Urothelium cell line (cell line): ENCODE measurements around the gene CRIP2.

Experiments used
- DNase-seq: peaks from one replicate; pipeline ENCODE4 v3.0.0; 2011; ENCODE audit warnings: low spot score, mixed read lengths
- FAIRE-seq: peaks from 2 replicates; lab custom pipeline; 2011; peaks lifted over from hg19 to GRCh38; lab: Jason Lieb, UNC

CRIP2 gene

DNA sequence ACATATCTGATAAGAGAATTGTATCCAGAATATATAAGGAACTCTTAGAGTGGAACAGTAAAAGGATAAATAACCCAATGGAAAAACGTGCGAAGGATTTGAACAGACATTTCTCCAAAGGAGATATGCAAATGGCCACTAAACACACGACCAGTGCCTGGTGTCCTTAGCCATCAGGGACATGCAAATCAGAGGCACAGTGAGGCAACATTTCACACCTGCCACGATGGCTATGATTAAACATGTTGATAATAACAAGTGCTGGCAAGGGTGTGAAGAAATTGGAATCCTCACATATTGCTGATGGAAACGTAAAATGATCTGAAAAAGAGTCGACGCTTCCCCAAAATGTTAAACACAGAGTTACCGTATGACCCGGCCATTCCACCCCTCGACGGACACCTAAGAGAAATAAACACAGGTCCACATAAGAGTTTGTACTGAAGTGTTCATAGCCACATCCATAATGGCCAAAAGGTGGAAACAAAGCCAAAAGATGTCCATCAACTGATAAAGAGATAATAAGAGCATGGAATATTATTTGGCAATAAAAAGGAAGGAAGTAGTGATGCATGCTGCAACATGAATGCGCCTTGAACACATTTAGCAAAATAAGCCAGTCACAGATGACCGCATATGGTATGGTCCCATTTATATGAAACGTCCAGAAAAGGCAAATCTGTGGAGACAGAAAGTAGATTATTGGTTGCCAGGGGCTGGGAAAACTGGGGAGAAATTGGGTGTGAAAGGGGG, 45.5 kb downstream of the CRIP2 start:
- no peak for DNase-seq
- no peak for FAIRE-seq

DNA sequence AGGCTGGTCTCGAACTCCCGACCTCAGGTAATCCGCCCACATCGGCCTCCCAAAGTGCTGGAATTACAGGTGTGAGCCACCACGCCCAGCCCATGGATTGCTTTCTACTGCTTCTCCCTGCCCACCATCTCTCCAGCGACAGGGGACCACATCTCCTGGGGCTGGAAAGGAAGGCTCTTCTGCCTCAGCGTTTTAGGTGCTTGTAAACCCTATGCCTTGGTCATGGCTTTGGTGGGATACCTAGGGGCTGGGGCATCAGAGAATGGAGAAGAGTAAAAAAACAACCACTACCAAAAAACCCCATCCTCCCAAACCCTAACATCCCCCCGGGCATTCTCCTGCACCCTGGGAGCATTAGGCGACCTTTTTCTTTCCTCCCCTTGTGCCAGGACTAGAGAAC, 50.7 kb downstream of the CRIP2 start:
- no peak for FAIRE-seq
- no peak for DNase-seq

DNA sequence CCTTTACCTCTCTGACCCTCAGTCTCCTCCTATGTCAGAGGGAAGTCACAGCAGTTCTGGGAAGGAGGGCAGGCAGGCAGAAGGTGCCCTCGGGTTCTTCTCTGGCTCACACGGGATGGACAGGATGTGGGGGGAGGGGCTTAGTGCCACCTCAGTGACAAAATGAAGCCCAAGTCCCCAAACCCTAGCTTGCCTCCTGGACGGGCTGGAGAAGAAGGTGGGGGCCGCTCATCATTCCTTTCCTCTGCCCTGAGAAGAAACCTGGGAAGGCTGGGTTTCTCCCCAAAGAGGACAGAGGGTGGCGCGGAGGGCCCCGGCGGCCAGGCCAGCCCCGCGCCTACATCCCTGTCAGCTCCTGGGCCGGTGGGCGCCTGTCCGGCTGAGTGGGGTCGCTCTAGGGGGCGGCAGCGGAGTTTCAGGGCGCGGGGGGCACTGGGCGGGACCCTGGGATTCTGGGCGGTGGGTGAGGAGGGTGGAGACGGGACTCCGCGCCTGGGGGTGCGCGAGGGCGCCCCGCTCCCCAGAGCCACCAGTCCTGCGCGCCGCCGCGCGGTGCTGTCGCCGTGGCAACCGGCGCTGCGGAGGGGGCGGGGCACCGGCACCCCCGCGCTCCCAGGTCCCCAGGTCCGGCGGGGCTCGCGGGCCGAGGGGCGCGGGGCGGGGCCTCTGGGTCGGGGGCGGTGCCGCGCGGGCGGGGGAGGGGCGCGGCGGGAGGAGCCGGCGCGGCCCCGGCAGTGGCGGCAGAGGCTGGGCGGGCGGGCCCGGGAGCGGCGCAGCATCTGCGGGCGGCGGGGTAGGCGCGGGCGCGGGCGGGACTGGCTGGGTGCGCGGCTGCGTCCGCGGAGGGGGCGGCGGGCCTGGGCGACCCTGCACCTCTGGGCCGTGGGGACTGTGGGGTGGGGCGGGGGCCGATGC, 51.5 kb downstream of the CRIP2 start, which contains the start of gene TMEM121:
TSS of gene TMEM121 (plus strand) at position 723 of the 915 bp plus-strand sequence. CDS start 2,252 bp downstream, outside the sequence.
- FAIRE-seq (no peak), DNase-seq (peak; percentile 50)

DNA sequence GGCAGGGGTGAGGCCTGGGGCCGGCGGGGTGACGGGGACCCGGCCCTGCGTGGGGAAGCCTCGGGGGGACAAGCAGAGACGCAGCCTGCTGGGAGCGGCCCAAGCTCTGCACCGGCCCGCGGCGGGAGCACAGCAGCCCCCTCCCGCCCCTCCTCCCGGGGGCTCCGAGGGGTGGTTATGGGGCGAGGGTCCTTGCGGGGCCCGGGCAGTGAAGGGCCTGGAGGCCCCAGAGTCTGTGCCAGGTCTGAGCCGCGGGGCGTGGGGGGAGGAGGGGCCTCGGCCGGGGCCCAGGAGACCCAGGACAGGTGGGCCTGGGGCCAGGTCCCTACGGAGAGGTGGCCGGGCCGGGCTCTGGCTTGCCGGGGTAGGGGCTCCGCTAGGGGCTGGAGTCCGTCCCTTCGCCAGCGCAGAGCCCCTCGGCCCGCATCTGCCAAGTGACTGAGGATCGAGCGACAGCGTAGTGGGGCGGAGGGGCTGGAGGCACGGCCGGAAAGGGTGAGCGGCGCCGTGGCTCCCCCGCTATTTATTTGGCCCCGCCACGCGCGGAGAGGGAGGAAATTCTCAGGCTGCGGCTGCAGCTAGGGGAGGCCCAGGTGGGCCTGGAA, 52.3 kb downstream of the CRIP2 start:
- no peak for DNase-seq
- no peak for FAIRE-seq

DNA sequence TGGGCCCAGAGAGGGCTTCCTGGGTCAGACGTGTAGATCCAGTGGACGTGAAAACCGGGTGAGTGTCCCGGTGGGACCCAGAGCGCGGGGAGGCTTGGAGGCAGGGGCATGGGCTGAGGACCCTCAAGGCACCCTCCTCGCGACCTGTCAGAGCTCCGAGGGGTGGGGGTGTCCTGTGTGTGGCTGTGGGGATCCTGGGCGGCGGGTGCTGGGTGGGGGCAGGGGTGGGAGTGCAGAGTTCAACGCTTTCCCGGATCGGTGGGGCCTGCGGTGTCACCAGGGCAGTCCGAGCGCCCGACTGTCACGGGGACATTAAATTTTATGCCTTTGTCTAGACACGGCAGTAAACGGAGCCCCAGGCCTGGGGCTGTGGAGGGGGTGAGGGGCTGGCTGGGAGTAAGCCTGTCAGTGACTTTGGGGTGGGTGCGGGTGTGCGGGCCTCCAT, 52.8 kb downstream of the CRIP2 start:
- DNase-seq (no peak), FAIRE-seq (no peak)

DNA sequence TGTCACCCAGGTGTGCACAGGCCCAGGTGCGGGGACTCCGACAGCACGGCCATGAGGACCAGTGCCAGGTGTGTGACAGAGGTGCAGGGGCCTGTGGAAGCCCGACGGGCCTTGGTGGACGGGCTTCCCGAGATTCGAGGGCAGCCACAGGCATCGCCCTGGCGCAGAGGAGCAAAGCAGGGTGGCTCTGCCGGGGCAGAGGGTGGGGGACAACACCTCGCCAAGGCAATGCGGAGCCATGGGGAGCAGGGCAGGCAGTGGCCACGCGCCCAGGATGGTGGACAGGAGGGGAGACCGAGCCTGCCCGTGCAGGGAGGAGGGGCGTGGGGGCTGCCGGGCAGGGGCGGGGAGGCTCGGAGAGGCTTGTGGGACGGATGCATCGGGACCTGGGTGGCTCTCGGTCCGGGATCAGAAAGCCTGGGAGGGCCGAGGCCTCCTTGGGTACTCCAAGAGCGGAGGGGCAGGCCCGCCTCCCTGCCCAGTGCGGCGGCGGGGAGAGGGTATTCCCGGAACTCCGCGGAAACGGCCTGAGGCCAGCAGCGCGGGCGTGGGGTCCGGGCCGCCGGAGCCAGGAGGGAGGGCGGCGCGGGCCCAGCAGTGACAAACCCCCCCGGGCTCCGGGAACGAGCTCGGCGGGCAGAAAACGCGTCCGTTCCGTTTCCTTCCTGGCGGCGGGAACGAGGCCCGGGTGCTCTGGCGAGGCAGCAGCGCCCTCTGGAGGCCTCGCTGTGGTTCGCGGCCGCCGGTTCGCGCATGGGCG, 53.4 kb downstream of the CRIP2 start:
- peak; percentile 85 for DNase-seq

DNA sequence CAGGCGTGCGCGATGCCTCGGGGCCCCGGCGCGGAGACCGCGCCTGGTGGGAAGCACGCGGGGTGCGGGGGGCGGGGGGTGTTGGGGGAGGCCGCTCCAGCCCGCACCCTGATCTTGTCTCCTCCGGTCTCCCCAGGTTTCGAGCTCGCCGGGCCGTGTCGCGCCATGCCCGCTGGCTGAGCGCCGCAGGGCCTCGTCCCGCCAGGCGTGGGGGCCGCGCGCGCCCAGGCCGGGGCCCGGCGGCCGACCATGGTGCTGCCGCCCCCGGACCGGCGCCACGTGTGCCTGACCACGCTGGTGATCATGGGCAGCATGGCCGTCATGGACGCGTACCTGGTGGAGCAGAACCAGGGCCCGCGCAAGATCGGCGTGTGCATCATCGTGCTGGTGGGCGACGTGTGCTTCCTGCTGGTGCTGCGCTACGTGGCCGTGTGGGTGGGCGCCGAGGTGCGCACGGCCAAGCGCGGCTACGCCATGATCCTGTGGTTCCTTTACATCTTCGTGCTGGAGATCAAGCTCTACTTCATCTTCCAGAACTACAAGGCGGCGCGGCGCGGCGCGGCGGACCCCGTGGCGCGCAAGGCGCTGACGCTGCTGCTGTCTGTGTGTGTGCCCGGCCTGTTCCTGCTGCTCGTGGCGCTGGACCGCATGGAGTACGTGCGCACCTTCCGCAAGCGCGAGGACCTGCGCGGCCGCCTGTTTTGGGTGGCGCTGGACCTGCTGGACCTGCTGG, 54.1 kb downstream of the CRIP2 start:
- FAIRE-seq = no peak
- DNase-seq = no peak

More for the DNA sequence above, 53.4 kb downstream of the CRIP2 start:
- FAIRE-seq = no peak

DNA sequence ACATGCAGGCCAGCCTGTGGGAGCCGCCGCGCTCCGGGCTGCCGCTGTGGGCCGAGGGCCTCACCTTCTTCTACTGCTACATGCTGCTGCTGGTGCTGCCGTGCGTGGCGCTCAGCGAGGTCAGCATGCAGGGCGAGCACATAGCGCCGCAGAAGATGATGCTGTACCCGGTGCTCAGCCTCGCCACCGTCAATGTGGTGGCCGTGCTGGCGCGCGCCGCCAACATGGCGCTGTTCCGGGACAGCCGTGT, 54.6 kb downstream of the CRIP2 start:
- DNase-seq (no peak), FAIRE-seq (no peak)
